ENCODE data around the gene DENND1A.

- TF ChIP-seq CTCF (IDR thresholded peaks at IDR 0.05; ENCODE audit: insufficient read depth, low read length, poor library complexity, severe bottlenecking): no peak
- TF ChIP-seq EZH2phosphoT487 (conservative IDR thresholded peaks at IDR 0.05; ENCODE audit: low read length): no peak
These were observed 311.8 kb downstream of the DENND1A start for GRCh38 chr9:123617952-123618678.

All from SU-DHL-6 (cell line).